Duodenal mucosa (tissue), 2 donors: Measurements from ENCODE around the gene ADK.

Experiments
- H3K27ac ChIP-seq: one replicate; pipeline ENCODE4 v1.7.0; 2013; ENCODE audit warnings: low read depth, low read length
- H3K27me3 ChIP-seq, 2 donors: one replicate each; pipeline ENCODE4 v1.7.0; 2013; ENCODE audit warnings: low read length in 2 of 2, control low read depth in 1 of 2; ENCODE audit not compliant: insufficient read depth in 2 of 2, control insufficient read depth in 1 of 2
- H3K36me3 ChIP-seq, 2 donors: one replicate each; pipeline ENCODE4 v1.7.0; 2013; ENCODE audit warnings: low read length in 2 of 2, control low read depth in 1 of 2; ENCODE audit not compliant: insufficient read depth in 2 of 2, control insufficient read depth in 1 of 2
- H3K4me1 ChIP-seq, 2 donors: one replicate each; pipeline ENCODE4 v1.7.0; 2013; ENCODE audit warnings: low read length in 2 of 2, control low read depth in 1 of 2; ENCODE audit not compliant: insufficient read depth in 2 of 2, control insufficient read depth in 1 of 2
- H3K4me3 ChIP-seq, 2 donors: one replicate each; pipeline ENCODE4 v1.7.0; 2013; ENCODE audit warnings: low read length in 2 of 2, low read depth in 1 of 2
- H3K9ac ChIP-seq, 2 donors: one replicate each; pipeline ENCODE4 v1.7.0; 2013; ENCODE audit warnings: low read length in 2 of 2, low read depth in 1 of 2
- H3K9me3 ChIP-seq, 2 donors: one replicate each; pipeline ENCODE4 v1.7.0; 2013; ENCODE audit warnings: low read length in 2 of 2, control low read depth in 1 of 2; ENCODE audit not compliant: control insufficient read depth in 1 of 2

Gene ADK

DNA sequence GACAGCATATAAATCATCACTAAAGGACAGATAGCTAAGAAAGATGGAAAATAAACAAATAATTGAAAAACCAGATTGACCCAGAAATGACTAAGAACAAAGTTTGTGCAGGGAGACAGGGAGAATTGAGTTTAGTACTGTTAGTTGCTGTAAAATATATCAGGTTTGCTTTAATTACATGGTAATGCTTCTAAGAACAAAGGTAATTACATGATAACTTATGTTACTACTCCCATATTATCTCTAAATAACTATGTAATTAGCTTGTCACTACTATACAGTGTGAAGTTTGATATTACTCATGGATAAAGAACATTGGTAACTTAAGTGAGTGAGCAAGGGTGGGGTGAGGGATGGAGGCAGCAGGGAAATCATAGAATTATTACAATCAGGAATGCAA is 540.1 kb downstream of the ADK start:
- Histone ChIP-seq H3K4me1 (no peaks in the 10 kb centered on the region), H3K9me3 (no peaks in the 10 kb centered on the region), H3K9ac (no peak overlapping the region), H3K36me3 (no peaks in the 10 kb centered on the region), H3K4me3 (no peak overlapping the region), H3K27ac (no peak overlapping the region), H3K27me3 (no peaks in the 10 kb centered on the region)

DNA sequence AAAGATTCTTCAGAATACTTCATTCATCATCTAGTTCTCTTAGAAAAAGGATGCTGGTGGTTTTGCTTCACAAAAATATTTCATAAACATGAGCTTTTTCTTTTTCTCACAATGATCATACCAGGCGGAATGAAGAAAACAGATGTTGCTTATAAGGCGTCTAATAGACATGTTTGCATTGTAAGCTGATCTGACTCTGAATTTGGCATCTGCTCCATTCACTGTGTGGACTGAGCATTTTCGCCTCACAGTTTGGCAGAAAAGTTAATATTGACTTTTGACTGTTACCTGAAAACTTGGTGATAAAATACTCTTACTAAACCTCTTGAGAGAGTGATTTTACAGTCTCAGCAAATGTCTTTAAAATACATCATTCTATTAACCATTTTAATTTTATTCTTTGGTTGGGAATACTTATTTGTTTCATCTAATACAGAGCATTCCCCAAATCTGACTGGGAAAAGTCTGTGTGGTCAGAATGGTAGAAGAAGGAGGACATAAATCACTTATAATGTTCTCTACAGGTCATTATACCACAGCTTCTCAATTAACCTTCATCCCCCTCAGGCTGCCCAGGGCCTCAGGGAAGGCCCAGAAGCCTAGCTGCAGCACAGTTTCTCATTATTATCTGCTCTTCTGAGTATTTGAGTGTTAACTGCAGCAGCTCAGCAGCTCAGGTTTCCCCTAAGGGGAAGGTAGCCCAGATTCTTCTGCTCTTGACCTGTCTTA is 553.8 kb downstream of the ADK start:
- Histone ChIP-seq H3K9ac (no peak overlapping the region), H3K4me1 (no peaks in the 10 kb centered on the region), H3K36me3 (peaks cover 0 to 6% of the 10 kb centered on the region in 2 donors), H3K27me3 (no peaks in the 10 kb centered on the region), H3K9me3 (no peaks in the 10 kb centered on the region), H3K4me3 (no peak overlapping the region), H3K27ac (no peak overlapping the region)

DNA sequence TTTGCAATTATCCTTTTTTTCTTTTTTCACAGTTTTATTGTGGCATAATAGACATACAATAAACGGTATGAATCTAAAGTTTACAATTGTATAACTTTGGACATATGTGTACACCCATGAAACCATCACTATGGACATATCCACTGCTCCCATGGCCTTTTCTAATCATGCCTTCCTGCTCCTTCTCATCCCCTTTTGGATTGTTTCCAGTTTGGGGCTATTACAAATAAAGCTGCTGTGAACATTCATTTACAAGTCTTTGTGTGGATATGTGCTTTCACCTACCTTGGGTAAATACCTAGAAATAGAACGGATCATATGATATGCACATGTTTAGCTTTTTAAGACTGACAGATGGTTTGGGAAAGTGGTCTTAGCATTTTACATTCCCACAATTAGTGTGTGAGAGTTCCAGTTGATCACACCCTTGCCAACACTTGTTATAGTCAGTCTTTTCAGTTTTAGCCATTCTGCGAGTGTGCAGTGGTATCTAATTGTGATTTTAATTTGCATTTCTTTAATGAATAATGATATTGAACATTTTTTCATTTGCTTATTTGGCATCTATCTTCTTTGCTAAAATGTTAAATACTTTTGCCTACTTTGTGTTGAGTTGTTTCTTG is 554.4 kb downstream of the ADK start:
- no peaks in the 10 kb centered on the region for H3K27me3 ChIP-seq
- no peak overlapping the region for H3K27ac ChIP-seq
- no peak overlapping the region for H3K9ac ChIP-seq
- H3K4me3 ChIP-seq = no peak overlapping the region
- no peaks in the 10 kb centered on the region for H3K4me1 ChIP-seq
- H3K9me3 ChIP-seq = no peaks in the 10 kb centered on the region
- H3K36me3 ChIP-seq = peaks cover 0 to 6% of the 10 kb centered on the region in 2 donors

DNA sequence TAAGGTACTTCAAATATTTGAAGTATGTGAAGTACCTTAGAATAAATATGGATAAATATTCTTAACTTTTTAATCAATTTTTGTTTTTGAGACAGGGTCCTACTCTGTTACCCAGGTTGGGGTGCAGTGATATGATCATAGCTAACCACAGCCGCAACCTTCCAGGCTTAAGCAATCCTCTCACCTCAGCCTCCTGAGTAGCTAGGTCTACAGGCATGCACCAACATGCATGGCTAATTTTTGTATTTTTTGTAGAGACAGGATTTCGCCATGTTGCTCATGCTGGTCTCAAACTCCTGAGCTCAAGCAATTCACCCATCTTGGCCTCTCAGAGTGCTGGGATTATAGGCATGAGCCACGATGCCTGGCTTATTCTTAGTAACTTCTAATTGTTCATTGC is 555.9 kb downstream of the ADK start:
- Histone ChIP-seq H3K4me3 (no peak overlapping the region), H3K36me3 (peaks cover 0 to 6% of the 10 kb centered on the region in 2 donors), H3K4me1 (no peaks in the 10 kb centered on the region), H3K9me3 (no peaks in the 10 kb centered on the region), H3K9ac (no peak overlapping the region), H3K27ac (no peak overlapping the region), H3K27me3 (no peaks in the 10 kb centered on the region)

DNA sequence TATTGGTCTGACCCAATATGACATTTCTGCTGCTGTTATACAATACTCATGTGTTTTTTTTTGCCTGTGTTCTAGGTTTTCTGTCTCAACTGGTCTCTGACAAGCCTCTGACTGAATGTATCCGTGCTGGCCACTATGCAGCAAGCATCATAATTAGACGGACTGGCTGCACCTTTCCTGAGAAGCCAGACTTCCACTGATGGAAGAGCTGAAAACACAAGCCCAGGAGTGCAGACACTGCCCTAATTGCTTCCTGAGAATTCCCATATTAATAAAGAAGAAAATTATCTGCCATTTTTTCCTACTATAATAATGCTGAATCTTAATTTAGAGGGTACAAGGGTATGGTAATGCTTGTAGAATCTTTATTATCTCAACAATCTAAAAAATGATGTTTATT is 557.2 kb downstream of the ADK start:
- Histone ChIP-seq H3K4me3 (no peak overlapping the region), H3K4me1 (no peaks in the 10 kb centered on the region), H3K9ac (no peak overlapping the region), H3K27ac (no peak overlapping the region), H3K36me3 (peaks cover 0 to 6% of the 10 kb centered on the region in 2 donors), H3K27me3 (no peaks in the 10 kb centered on the region), H3K9me3 (no peaks in the 10 kb centered on the region)

DNA sequence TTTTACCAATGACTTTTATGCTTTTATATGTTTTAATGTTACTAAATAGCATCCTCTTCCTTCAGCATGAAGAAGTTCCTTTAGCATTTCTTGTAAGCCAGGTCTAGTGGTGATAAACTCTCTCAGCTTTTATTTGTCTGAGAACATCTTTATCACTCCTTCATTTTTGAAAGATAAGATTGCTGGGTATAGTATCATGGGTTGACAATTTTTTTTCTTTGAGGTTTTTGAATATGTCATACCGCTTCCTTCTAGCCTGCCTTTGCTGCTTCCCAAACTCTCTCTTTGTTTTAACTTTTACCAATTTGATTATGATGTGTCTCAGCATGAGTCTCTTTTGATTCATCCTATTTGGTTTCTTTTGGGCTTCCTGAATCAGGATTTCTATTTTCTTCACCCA is 567.2 kb downstream of the ADK start:
- Histone ChIP-seq H3K9me3 (peaks cover 3 to 7% of the 10 kb centered on the region in 2 donors), H3K27me3 (no peaks in the 10 kb centered on the region), H3K4me1 (no peaks in the 10 kb centered on the region), H3K4me3 (no peak overlapping the region), H3K36me3 (no peaks in the 10 kb centered on the region), H3K9ac (no peak overlapping the region), H3K27ac (no peak overlapping the region)

DNA sequence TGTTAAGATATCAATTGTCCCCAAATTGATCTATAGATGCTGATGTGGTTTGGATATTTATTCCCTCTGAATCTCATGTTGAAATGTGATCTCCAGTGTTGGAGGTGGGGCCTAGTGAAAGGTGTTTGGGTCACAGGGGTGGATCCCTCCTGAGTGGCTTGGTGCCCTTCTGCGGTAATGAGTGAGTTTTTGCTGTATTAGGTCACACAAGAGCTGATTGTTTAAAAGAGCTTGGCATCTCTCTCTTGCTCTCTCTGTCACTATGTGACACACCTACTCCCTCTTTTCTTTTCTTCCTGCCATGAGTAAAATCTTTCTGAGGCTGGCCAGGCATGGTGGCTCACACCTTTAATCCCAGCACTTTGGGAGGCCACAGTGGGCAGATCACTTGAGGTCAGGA is 577.2 kb downstream of the ADK start:
- Histone ChIP-seq H3K9ac (no peak overlapping the region), H3K4me1 (no peaks in the 10 kb centered on the region), H3K27me3 (no peaks in the 10 kb centered on the region), H3K27ac (no peak overlapping the region), H3K4me3 (no peak overlapping the region), H3K9me3 (peaks cover 0 to 4% of the 10 kb centered on the region in 2 donors), H3K36me3 (no peaks in the 10 kb centered on the region)

DNA sequence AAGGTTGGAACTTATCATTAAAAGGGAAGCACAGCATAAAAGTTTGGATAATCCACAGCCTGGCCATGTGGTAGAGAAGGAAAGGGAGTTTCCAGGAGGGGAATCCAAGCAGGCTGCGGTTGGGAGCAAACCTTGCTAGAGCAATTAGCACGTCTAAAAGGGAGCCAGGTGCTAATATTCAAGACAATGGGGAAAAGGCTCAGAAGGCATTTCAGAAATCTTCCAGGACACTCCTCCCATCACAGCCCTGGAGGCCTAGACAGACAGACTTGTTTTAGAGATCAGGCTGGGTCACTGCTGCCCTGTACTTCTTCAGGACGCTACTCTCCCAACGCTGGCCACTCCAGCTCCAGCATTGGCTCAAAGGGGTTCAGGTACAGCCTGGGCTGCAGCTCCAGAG is 579.2 kb downstream of the ADK start:
- Histone ChIP-seq H3K27ac (no peak overlapping the region), H3K9ac (no peak overlapping the region), H3K4me3 (no peak overlapping the region), H3K4me1 (no peaks in the 10 kb centered on the region), H3K9me3 (peaks cover 0 to 4% of the 10 kb centered on the region in 2 donors), H3K36me3 (no peaks in the 10 kb centered on the region), H3K27me3 (no peaks in the 10 kb centered on the region)

DNA sequence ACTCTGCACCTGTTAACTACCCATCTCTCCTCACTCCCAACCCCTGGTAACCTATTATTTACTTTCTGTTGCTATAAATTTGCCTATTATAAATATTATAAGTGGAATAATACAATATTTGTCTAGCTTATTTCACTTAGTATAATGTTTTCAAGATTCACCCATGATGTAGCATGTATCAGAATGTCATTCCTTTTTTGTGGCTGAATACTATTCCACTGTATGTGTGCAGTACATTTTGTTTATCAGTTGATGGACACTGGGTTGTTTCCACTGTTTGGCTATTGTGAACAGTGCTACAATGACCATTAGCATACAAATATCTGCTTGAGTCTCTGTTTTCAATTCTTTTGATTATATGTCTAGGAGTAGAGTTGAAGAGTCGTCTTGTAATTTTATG is 582.6 kb downstream of the ADK start:
- Histone ChIP-seq H3K4me1 (no peaks in the 10 kb centered on the region), H3K27ac (no peak overlapping the region), H3K9me3 (peaks cover 0 to 4% of the 10 kb centered on the region in 2 donors), H3K36me3 (no peaks in the 10 kb centered on the region), H3K27me3 (no peaks in the 10 kb centered on the region), H3K4me3 (no peak overlapping the region), H3K9ac (no peak overlapping the region)

DNA sequence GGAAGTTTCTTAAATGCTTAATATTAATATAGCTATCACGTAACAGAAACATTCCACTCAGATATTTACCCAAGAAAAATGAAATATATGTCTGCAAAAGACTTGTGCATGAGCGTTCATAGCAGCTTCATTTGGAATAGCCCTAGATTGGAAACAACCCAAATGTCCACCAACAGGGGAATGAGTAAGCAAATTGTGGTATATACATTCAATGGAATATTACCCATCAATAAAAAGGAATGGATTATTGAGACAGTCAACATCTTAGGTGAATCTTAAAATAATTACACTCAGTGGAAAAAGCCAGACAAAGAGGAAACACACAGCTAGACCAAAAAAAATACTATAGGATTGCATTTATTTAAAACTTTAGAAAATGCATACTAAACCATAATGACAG is 585.0 kb downstream of the ADK start:
- no peak overlapping the region for H3K27ac ChIP-seq
- H3K9me3 ChIP-seq = peaks cover 0 to 4% of the 10 kb centered on the region in 2 donors
- no peaks in the 10 kb centered on the region for H3K36me3 ChIP-seq
- peaks cover 0 to 4% of the 10 kb centered on the region in 2 donors for H3K4me1 ChIP-seq
- no peak overlapping the region for H3K9ac ChIP-seq
- H3K4me3 ChIP-seq = no peak overlapping the region
- H3K27me3 ChIP-seq = no peaks in the 10 kb centered on the region
